ENCODE results near the gene MAGEA2.
"Not testable (repeated sequence)": the region's sequence is repeated elsewhere in the genome, so short reads cannot be mapped to it uniquely, and the experiment has no call there.

Gene MAGEA2

GRCh38 chrX:152753686-152754650 lies at the start of gene MAGEA2:
MAGEA2 (minus strand) TSS chrX:152753842; CDS start chrX:152751363, 2,479 bp downstream.
- not testable (repeated sequence) for DNase-seq

GRCh38 chrX:152798945-152799344 lies 45.3 kb upstream of the MAGEA2 start:
- no peak for DNase-seq

GRCh38 chrX:152787062-152787461 lies 33.4 kb upstream of the MAGEA2 start:
- not testable (repeated sequence) for DNase-seq

- DNase-seq: not testable (repeated sequence)
Measured at GRCh38 chrX:152769549-152770289, 16.1 kb upstream of the MAGEA2 start, which contains the start of gene MAGEA6. MAGEA6 (minus strand) TSS chrX:152769689; CDS start chrX:152767650, 2,039 bp downstream.

- DNase-seq: not testable (repeated sequence)
Measured at GRCh38 chrX:152766562-152766961, 12.9 kb upstream of the MAGEA2 start.

- not testable (repeated sequence) for DNase-seq
Measured at GRCh38 chrX:152761582-152761981, 7.9 kb upstream of the MAGEA2 start.

- not testable (repeated sequence) for DNase-seq
Measured at GRCh38 chrX:152759544-152759943, 5.9 kb upstream of the MAGEA2 start.

- DNase-seq: not testable (repeated sequence)
Measured at GRCh38 chrX:152758918-152759317, 5.3 kb upstream of the MAGEA2 start, which contains the start of gene CSAG3. CSAG3 (plus strand) TSS chrX:152759218.

GRCh38 chrX:152754871-152755270 lies 1.2 kb upstream of the MAGEA2 start:
- DNase-seq: not testable (repeated sequence)

GRCh38 chrX:152738560-152738959 lies 15.1 kb downstream of the MAGEA2 start:
- no peak for DNase-seq

GRCh38 chrX:152736528-152736927 lies 17.1 kb downstream of the MAGEA2 start:
- DNase-seq: not testable (repeated sequence)

- no peak for DNase-seq
Measured at GRCh38 chrX:152735860-152736511, 17.7 kb downstream of the MAGEA2 start.

GRCh38 chrX:152735101-152735500 lies 18.5 kb downstream of the MAGEA2 start:
- DNase-seq: no peak

GRCh38 chrX:152734143-152734858 lies 19.3 kb downstream of the MAGEA2 start:
- not testable (repeated sequence) for DNase-seq

- peak; percentile 67 for DNase-seq
Measured at GRCh38 chrX:152733261-152733975, 20.2 kb downstream of the MAGEA2 start, which contains the start of the genes CSAG1 and MAGEA12. CSAG1 (minus strand) TSS chrX:152733721; CDS start chrX:152732460, 1,261 bp downstream. MAGEA12 (plus strand) TSS chrX:152733757; CDS start chrX:152736162, 2,405 bp downstream.

- DNase-seq: no peak
Measured at GRCh38 chrX:152725409-152725808, 28.2 kb downstream of the MAGEA2 start.

GRCh38 chrX:152713815-152714787 lies 39.5 kb downstream of the MAGEA2 start, which contains the start of gene MAGEA2B:
MAGEA2B (plus strand) TSS chrX:152714628; CDS start chrX:152717107, 2,479 bp downstream.
- DNase-seq: not testable (repeated sequence)

- not testable (repeated sequence) for DNase-seq
Measured at GRCh38 chrX:152713195-152713594, 40.4 kb downstream of the MAGEA2 start.

- not testable (repeated sequence) for DNase-seq
Measured at GRCh38 chrX:152709173-152709572, 44.5 kb downstream of the MAGEA2 start, which contains the start of gene CSAG2. CSAG2 (minus strand) TSS chrX:152709273; CDS start chrX:152709112, 161 bp downstream.
